ENCODE data around the gene TIGD6. TPM values are rescaled to one million over a fixed set of nuclear protein-coding genes. Genes with fewer than 3 reads are reported as not detected.
"Not testable (repeated sequence)": the region's sequence is repeated elsewhere in the genome, so short reads cannot be mapped to it uniquely, and the experiment has no call there.

Gene TIGD6
- total and polyA plus RNA-seq, 2 experiments from 2014 or later: 3.5 to 11.4 TPM

- no peak for DNase-seq (ENCODE audit: low read depth in 1 of 2, low spot score in 1 of 2)
- Histone ChIP-seq H3K4me3 (no peak overlapping the region), H3K9me3 (ENCODE audit: low read depth) (no peaks in the 10 kb centered on the region), H3K36me3 (no peaks in the 10 kb centered on the region), H3K27me3 (no peaks in the 10 kb centered on the region), H3K4me1 (ENCODE audit: low read depth) (peaks cover 3% of the 10 kb centered on the region), H3K27ac (no peak overlapping the region)
- no peak for TF ChIP-seq CTCF (IDR thresholded peaks at IDR 0.05; ENCODE audit: low read depth, low read length)
Measured at GRCh38 chr5:149948993-149949392, 51.5 kb downstream of the TIGD6 start.

- Histone ChIP-seq H3K27me3 (no peaks in the 10 kb centered on the region), H3K4me3 (no peak overlapping the region), H3K27ac (no peak overlapping the region), H3K9me3 (ENCODE audit: low read depth) (no peaks in the 10 kb centered on the region), H3K4me1 (ENCODE audit: low read depth) (peaks cover 12% of the 10 kb centered on the region), H3K36me3 (no peaks in the 10 kb centered on the region)
- DNase-seq (ENCODE audit: low read depth in 1 of 2, low spot score in 1 of 2): no peak
- no peak for TF ChIP-seq CTCF (IDR thresholded peaks at IDR 0.05; ENCODE audit: low read depth, low read length)
Measured at GRCh38 chr5:149946118-149946517, 54.3 kb downstream of the TIGD6 start.

DNA sequence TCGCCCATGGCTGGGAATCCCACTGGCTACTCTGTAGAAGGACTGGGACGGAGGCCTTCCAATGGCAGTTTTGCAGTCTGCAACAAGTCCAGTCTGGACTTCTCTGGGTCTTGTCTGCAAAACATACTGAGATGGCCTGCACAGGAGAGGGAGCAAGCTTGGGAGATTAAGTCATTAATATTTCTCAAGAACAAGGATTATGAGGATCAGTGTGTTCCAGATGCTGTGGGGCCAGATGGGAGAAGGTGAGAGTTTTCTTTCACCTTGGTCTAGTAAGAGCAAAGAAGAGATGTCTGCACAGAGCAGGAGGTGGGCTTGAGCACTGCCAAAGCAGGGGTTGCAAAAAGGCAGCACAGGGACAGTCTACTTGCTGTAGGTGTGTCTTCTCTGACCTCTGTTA lies 55.8 kb downstream of the TIGD6 start, which contains the start of gene PDE6A:
Gene PDE6A, minus strand, starts transcription at position 128 of the 400 bp plus-strand sequence. Its CDS starts 120 bp downstream, at position 8.
- no peaks in the 10 kb centered on the region for H3K36me3 ChIP-seq
- peaks cover 12% of the 10 kb centered on the region for H3K4me1 ChIP-seq (ENCODE audit: low read depth)
- no peak for TF ChIP-seq CTCF (IDR thresholded peaks at IDR 0.05; ENCODE audit: low read depth, low read length)
- no peak within 1 kb of the TSS for H3K4me3 ChIP-seq
- no peak within 1 kb of the TSS for H3K27ac ChIP-seq
- H3K9me3 ChIP-seq (ENCODE audit: low read depth): no peaks in the 10 kb centered on the region
- no peaks in the 10 kb centered on the region for H3K27me3 ChIP-seq
- no peak for DNase-seq (ENCODE audit: low read depth in 1 of 2, low spot score in 1 of 2)

DNA sequence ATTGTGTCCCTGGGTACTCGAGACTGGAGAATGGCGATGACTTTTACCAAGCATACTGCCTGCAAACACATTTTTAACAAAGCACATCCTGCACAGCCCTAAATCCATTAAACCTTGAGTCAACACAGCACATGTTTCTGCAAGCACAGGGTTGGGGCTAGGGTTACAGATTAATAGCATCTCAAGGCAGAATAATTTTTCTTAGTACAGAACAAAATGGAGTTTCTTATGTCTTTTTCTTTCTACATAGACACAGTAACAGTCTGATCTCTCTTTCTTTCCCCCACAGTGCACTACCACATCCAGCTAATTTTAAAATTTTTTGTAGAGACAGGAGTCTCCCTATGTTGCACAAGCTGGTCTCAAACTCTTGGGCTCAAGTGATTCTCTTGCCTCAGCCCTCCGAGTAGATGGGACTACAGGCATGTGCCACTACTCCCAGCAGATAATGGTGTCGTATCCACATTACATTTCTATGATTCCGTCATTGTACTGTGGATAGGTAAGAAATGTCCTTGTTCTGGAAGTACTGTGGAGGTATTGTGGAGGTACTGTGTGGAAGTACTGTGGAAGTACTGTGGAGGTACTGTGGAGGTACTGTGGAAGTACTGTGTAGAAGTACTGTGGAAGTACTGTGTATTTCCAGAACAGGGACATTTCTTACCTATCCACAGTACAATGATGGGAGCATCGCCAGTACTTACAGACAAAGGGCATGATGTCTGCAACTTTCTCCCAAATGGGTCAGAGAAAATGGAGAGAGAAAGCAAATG lies 57.1 kb downstream of the TIGD6 start:
- not testable (repeated sequence) for DNase-seq (ENCODE audit: low read depth in 1 of 2, low spot score in 1 of 2); H3K9me3 ChIP-seq (ENCODE audit: low read depth); H3K4me3 ChIP-seq; H3K36me3 ChIP-seq; H3K27me3 ChIP-seq; H3K27ac ChIP-seq
- peaks cover 19% of the 10 kb centered on the region for H3K4me1 ChIP-seq (ENCODE audit: low read depth)

Other genes with a start within 250 kb of the TIGD6 start
- 0.21 TPM in 1 of 2 replicates, not detected in the other for gene PDE6A, start 55.9 kb downstream of the TIGD6 start, total RNA-seq
- not detected in 2 replicates for gene PDE6A, start 55.9 kb downstream of the TIGD6 start, polyA plus RNA-seq
- 6.8 and 7.0 TPM in 2 replicates for gene SLC26A2, start 39.9 kb downstream of the TIGD6 start, total RNA-seq
- 3.8 and 4.4 TPM in 2 replicates for gene SLC26A2, start 39.9 kb downstream of the TIGD6 start, polyA plus RNA-seq
- 27.8 and 51.0 TPM in 2 replicates for gene HMGXB3, start 85 bp upstream of the TIGD6 start, total RNA-seq
- gene HMGXB3, start 85 bp upstream of the TIGD6 start, polyA plus RNA-seq: 16.7 and 23.9 TPM in 2 replicates
- gene CSF1R, start 85.9 kb upstream of the TIGD6 start, total RNA-seq: 0.04 TPM in 1 of 2 replicates, not detected in the other
- gene CSF1R, start 85.9 kb upstream of the TIGD6 start, polyA plus RNA-seq: 0.48 and 0.50 TPM in 2 replicates
- 4.2 and 5.4 TPM in 2 replicates for gene PDGFRB, start 155.2 kb upstream of the TIGD6 start, total RNA-seq
- 5.3 and 6.1 TPM in 2 replicates for gene PDGFRB, start 155.2 kb upstream of the TIGD6 start, polyA plus RNA-seq
- gene CDX1, start 166.1 kb upstream of the TIGD6 start, total RNA-seq: not detected in 2 replicates
- gene CDX1, start 166.1 kb upstream of the TIGD6 start, polyA plus RNA-seq: 0.62 TPM in 1 of 2 replicates, not detected in the other
- gene SLC6A7, start 189.4 kb upstream of the TIGD6 start, total RNA-seq: not detected in 2 replicates
- not detected in 2 replicates for gene SLC6A7, start 189.4 kb upstream of the TIGD6 start, polyA plus RNA-seq

All from cardiac muscle cell (in vitro differentiated cells and primary cell).